ENCODE data around the gene ATP5F1A. TPM values are rescaled to one million over a fixed set of nuclear protein-coding genes. Genes with fewer than 3 reads are reported as not detected.

The ATP5F1A gene
- total and polyA plus RNA-seq, 4 donors = 267 to 618 (median 369) TPM

- no peak for TF ChIP-seq TAF1 (conservative IDR thresholded peaks at IDR 0.05)
Measured at GRCh38 chr18:46061387-46061786, 36.7 kb downstream of the ATP5F1A start (continued).

- no peaks in the 10 kb centered on the region for H3K27me3 ChIP-seq (ENCODE audit: control insufficient read depth in 4 of 4, insufficient read depth in 4 of 4, low read length in 3 of 4)
- no peak overlapping the region for H3K4me3 ChIP-seq (ENCODE audit: low read depth in 1 of 3, low read length in 3 of 3)
- no peak overlapping the region for H3K27ac ChIP-seq (ENCODE audit: low read depth in 1 of 2, low read length in 2 of 2)
- H3K36me3 ChIP-seq (ENCODE audit: control insufficient read depth in 4 of 4, insufficient read depth in 3 of 4, low read depth in 1 of 4, low read length in 3 of 4) = no peaks in the 10 kb centered on the region
- TF ChIP-seq ZBTB33 (IDR thresholded peaks at IDR 0.05) (no peak), REST (IDR thresholded peaks at IDR 0.05) (no peak), EGR1 (IDR thresholded peaks at IDR 0.05; ENCODE audit: low read depth in 2 of 2) (no peak)
- DNase-seq (ENCODE audit: low spot score) = no peak
- 88% methylated on average over 3 of the region's 3 CpGs for WGBS
- peaks cover 0 to 5% (median 1%) of the 10 kb centered on the region in 4 donors for H3K4me1 ChIP-seq (ENCODE audit: control insufficient read depth in 4 of 4, insufficient read depth in 4 of 4, low read length in 3 of 4)
- H3K9ac ChIP-seq (ENCODE audit: low read depth in 1 of 2, low read length in 2 of 2) = no peak overlapping the region
- no peaks in the 10 kb centered on the region for H3K9me3 ChIP-seq (ENCODE audit: control insufficient read depth in 4 of 4, low read length in 3 of 4)
Measured at GRCh38 chr18:46060359-46060841, 37.7 kb downstream of the ATP5F1A start.

DNA sequence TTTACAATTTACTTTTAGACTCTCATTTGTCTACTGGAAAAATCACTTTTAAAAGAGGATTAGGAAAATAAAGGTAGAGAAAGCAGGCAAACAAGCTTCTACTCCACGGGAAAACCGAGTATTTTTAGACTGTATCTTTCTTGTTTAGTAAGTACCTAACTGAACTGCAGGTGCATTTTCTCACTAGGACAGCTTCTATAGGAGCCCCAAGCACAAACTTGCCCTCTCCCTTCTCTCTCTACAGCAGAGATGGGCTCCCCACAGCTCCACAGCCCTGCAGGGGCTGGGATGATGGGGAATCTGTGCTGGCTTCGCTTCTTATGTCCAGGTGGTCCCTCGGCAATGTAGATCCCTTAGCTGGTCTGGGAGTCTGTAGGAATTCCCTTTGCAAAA lies 42.3 kb downstream of the ATP5F1A start:
- no peaks in the 10 kb centered on the region for H3K27me3 ChIP-seq (ENCODE audit: control insufficient read depth in 4 of 4, insufficient read depth in 4 of 4, low read length in 3 of 4)
- 83% methylated on average over 4 of the region's 4 CpGs for WGBS
- TF ChIP-seq RAD21 (IDR thresholded peaks at IDR 0.05) (no peak), YY1 (IDR thresholded peaks at IDR 0.05) (no peak), MAX (IDR thresholded peaks at IDR 0.05) (no peak), FOXA1 (IDR thresholded peaks at IDR 0.05) (no peak), HNF4G (IDR thresholded peaks at IDR 0.05) (no peak), ZBTB33 (IDR thresholded peaks at IDR 0.05) (no peak), EGR1 (IDR thresholded peaks at IDR 0.05; ENCODE audit: low read depth in 2 of 2) (no peak), GABPA (IDR thresholded peaks at IDR 0.05 in 1 of 2, conservative IDR thresholded peaks at IDR 0.05 in 1 of 2) (no peak), JUND (IDR thresholded peaks at IDR 0.05) (no peak), RXRA (IDR thresholded peaks at IDR 0.05) (no peak), HNF4A (conservative IDR thresholded peaks at IDR 0.05) (no peak), NR2F2 (IDR thresholded peaks at IDR 0.05) (no peak), TAF1 (conservative IDR thresholded peaks at IDR 0.05) (no peak), FOXA2 (IDR thresholded peaks at IDR 0.05) (no peak), REST (IDR thresholded peaks at IDR 0.05) (no peak)
- TF ChIP-seq, protein P1, sequence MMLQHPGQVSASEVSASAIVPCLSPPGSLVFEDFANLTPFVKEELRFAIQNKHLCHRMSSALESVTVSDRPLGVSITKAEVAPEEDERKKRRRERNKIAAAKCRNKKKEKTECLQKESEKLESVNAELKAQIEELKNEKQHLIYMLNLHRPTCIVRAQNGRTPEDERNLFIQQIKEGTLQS (IDR thresholded peaks at IDR 0.05) = no peak
- TF ChIP-seq, protein P2, sequence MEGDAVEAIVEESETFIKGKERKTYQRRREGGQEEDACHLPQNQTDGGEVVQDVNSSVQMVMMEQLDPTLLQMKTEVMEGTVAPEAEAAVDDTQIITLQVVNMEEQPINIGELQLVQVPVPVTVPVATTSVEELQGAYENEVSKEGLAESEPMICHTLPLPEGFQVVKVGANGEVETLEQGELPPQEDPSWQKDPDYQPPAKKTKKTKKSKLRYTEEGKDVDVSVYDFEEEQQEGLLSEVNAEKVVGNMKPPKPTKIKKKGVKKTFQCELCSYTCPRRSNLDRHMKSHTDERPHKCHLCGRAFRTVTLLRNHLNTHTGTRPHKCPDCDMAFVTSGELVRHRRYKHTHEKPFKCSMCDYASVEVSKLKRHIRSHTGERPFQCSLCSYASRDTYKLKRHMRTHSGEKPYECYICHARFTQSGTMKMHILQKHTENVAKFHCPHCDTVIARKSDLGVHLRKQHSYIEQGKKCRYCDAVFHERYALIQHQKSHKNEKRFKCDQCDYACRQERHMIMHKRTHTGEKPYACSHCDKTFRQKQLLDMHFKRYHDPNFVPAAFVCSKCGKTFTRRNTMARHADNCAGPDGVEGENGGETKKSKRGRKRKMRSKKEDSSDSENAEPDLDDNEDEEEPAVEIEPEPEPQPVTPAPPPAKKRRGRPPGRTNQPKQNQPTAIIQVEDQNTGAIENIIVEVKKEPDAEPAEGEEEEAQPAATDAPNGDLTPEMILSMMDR (IDR thresholded peaks at IDR 0.05; ENCODE audit: low read depth, low read length, missing input control) = no peak

More for the DNA sequence above, 42.3 kb downstream of the ATP5F1A start:
- H3K4me1 ChIP-seq (ENCODE audit: control insufficient read depth in 4 of 4, insufficient read depth in 4 of 4, low read length in 3 of 4) = peaks cover 4 to 30% (median 14%) of the 10 kb centered on the region in 4 donors
- H3K9ac ChIP-seq (ENCODE audit: low read depth in 1 of 2, low read length in 2 of 2) = no peak overlapping the region
- H3K9me3 ChIP-seq (ENCODE audit: control insufficient read depth in 4 of 4, low read length in 3 of 4) = no peaks in the 10 kb centered on the region
- H3K27ac ChIP-seq (ENCODE audit: low read depth in 1 of 2, low read length in 2 of 2) = no peak overlapping the region
- H3K36me3 ChIP-seq (ENCODE audit: control insufficient read depth in 4 of 4, insufficient read depth in 3 of 4, low read depth in 1 of 4, low read length in 3 of 4) = no peaks in the 10 kb centered on the region
- H3K4me3 ChIP-seq (ENCODE audit: low read depth in 1 of 3, low read length in 3 of 3) = no peak overlapping the region
- no peak for DNase-seq (ENCODE audit: low spot score)

Data from liver (tissue), 9 donors.